HepG2 (cell line): ENCODE measurements around the gene WNT4. TPM values are rescaled to one million over a fixed set of nuclear protein-coding genes. Genes with fewer than 3 reads are reported as not detected.

Experiments used
- ATAC-seq: fragments of 200-7000 bp; cut with Tn5 transposase; 3 replicates; pipeline ENCODE4 v1.9.1; 2020; ENCODE audit warnings: mild to moderate bottlenecking, moderate library complexity
- BruUV-seq: library from RNA; stranded (reverse); fragments of 400-500 nt; replicated peaks from 2 replicates; lab custom pipeline; 2021; lab: Mats Ljungman, UMichigan
- CTCF ChIA-PET: fragments of 300-600 bp; formaldehyde crosslinking; extraction: SDS; loops from one replicate; lab custom pipeline; 2021; ENCODE audit warnings: low total read pairs, inconsistent platforms, low intra/inter-chr PET ratio; lab: Yijun Ruan, JAX
- POLR2A ChIA-PET: fragments of 350-600 bp; sonication (Branson Sonifier 250); formaldehyde crosslinking; loops from one replicate; lab custom pipeline; 2020; ENCODE audit warnings: antibody characterized with exemption, inconsistent platforms; lab: Yijun Ruan, JAX
- DNase-seq: peaks from one replicate; pipeline ENCODE4 v3.0.0-alpha.2; 2015; ENCODE audit warnings: low spot score
- FAIRE-seq: peaks from 3 replicates; lab custom pipeline; 2011; peaks lifted over from hg19 to GRCh38; lab: Jason Lieb, UNC
- H2AFZ ChIP-seq: one replicate; pipeline ENCODE4 v1.6.1; 2011; ENCODE audit warnings: low read length, inconsistent platforms
- H3K27ac ChIP-seq: fragments of 300-600 bp; 3 replicates; pipeline ENCODE4 v1.8.0; 2011; ENCODE audit warnings: mixed run types, mild to moderate bottlenecking, mixed read lengths, low read length, inconsistent platforms; ENCODE audit not compliant: insufficient read depth; ENCODE audit errors: extremely low read length
- H3K27me3 ChIP-seq, 2 experiments: fragments of 200-600 bp in 1 of 2; 2 replicates in 1 of 2; 3 replicates in 1 of 2; pipeline versions ENCODE4 v1.6.0 to v1.8.0; 2011; ENCODE audit warnings: low read length in 2 of 2, mild to moderate bottlenecking in 2 of 2, moderate library complexity in 2 of 2, inconsistent platforms in 1 of 2; ENCODE audit not compliant: insufficient read depth in 2 of 2, control insufficient read depth in 1 of 2
- H3K36me3 ChIP-seq, 2 experiments: fragments of 200-600 bp in 1 of 2; replicated peaks in 1 of 2; 2 replicates in 1 of 2; 3 replicates in 1 of 2; pipeline versions ENCODE4 v1.5.1 to v1.8.0; 2011; ENCODE audit warnings: low read length in 2 of 2, inconsistent platforms in 1 of 2; ENCODE audit not compliant: insufficient read depth in 2 of 2, control insufficient read depth in 1 of 2
- H3K4me1 ChIP-seq: 2 replicates; pipeline ENCODE4 v1.5.1; 2012; ENCODE audit warnings: low read length, inconsistent platforms; ENCODE audit not compliant: insufficient read depth
- H3K4me2 ChIP-seq: 2 replicates; pipeline ENCODE4 v1.6.0; 2011; ENCODE audit warnings: low read depth, low read length, inconsistent platforms
- H3K4me3 ChIP-seq, 3 experiments: fragments of 200-600 bp in 1 of 3; sonication (generic), shearing (Covaris generic) in 1 of 3; replicated peaks in 1 of 3; 2 replicates each; pipeline ENCODE4 v1.5.1; 2011 to 2016; ENCODE audit warnings: low read length in 3 of 3, inconsistent platforms in 2 of 3, low read depth in 2 of 3, mild to moderate bottlenecking in 2 of 3, control low read depth in 1 of 3, mixed read lengths in 1 of 3; ENCODE audit not compliant: insufficient read depth in 1 of 3
- H3K79me2 ChIP-seq: one replicate; pipeline ENCODE4 v1.6.1; 2011; ENCODE audit warnings: low read length, inconsistent platforms; ENCODE audit not compliant: insufficient read depth
- H3K9ac ChIP-seq: 2 replicates; pipeline ENCODE4 v1.6.0; 2011; ENCODE audit warnings: mild to moderate bottlenecking, low read depth, low read length, inconsistent platforms; ENCODE audit not compliant: insufficient read depth
- H3K9me3 ChIP-seq: 2 replicates; pipeline ENCODE4 v1.5.1; 2012; ENCODE audit warnings: mild to moderate bottlenecking, low read length
- H4K20me1 ChIP-seq: 2 replicates; pipeline ENCODE4 v1.6.0; 2011; ENCODE audit warnings: inconsistent platforms, mild to moderate bottlenecking, low read length, moderate library complexity; ENCODE audit not compliant: insufficient read depth
- CBFB ChIP-seq: sonication (generic); formaldehyde crosslinking; IDR thresholded peaks from 2 replicates; pipeline ENCODE4 v1.4.0; 2020; ENCODE audit warnings: missing genetic modification reagents
- PHF8 ChIP-seq: sonication (generic); formaldehyde crosslinking; IDR thresholded peaks from 2 replicates; pipeline ENCODE4 v1.5.0; 2020; ENCODE audit warnings: missing genetic modification reagents
- PITX1 ChIP-seq: sonication (generic); formaldehyde crosslinking; IDR thresholded peaks from 2 replicates; pipeline ENCODE4 v1.5.1; 2020; ENCODE audit warnings: mild to moderate bottlenecking, missing genetic modification reagents
- PRDM15 ChIP-seq: sonication (generic); formaldehyde crosslinking; IDR thresholded peaks from 2 replicates; pipeline ENCODE4 v1.4.0; 2020; ENCODE audit warnings: missing genetic modification reagents
- SP4 ChIP-seq: sonication (generic); formaldehyde crosslinking; IDR thresholded peaks from 2 replicates; pipeline ENCODE4 v1.8.1; 2023; ENCODE audit warnings: mild to moderate bottlenecking, missing genetic modification reagents
- ZNF773 ChIP-seq: sonication (generic); formaldehyde crosslinking; IDR thresholded peaks from 2 replicates; pipeline ENCODE4 v1.4.0; 2020; ENCODE audit warnings: missing genetic modification reagents, borderline replicate concordance
- ZSCAN25 ChIP-seq: sonication (generic); formaldehyde crosslinking; IDR thresholded peaks from 2 replicates; pipeline ENCODE4 v1.8.0; 2022; ENCODE audit warnings: mild to moderate bottlenecking, missing genetic modification reagents
- WGBS: methylation state at CpG from one replicate; pipeline ENCODE4 v1.1.6; 2017; ENCODE audit warnings: low lambda C conversion rate; 5-methylcytosine and 5-hydroxymethylcytosine counted together
- in situ Hi-C: cut with HindIII; loops from 2 replicates; pipeline ENCODE4 v1.10.0; 2017; ENCODE audit warnings: low pct_unique_long_range_greater_than_20kb; ENCODE audit not compliant: extremely low pct_ligation_motif_present
- intact Hi-C: fragments of 100-400 bp; cut with micrococcal nuclease; formaldehyde crosslinking; loops from one replicate; pipeline ENCODE4 v1.10.0; 2022; ENCODE audit not compliant: unreplicated experiment
- polyA plus RNA-seq, 8 experiments: library from polyadenylated mRNA; depleted of rRNA in 3 of 8; stranded (reverse) in 7 of 8; unstranded in 1 of 8; fragments of >200 nt; fragmentation: Illumina TruSeq in 4 of 8; extraction: Trizol in 4 of 8; gene quantifications; 2 replicates each; pipeline versions ENCODE4 v1.2.1 to v1.2.3, GENCODE V29; 2011 to 2016; ENCODE audit warnings: low read depth in 4 of 8, missing spikeins in 1 of 8, mixed read lengths in 1 of 8; ENCODE audit not compliant: insufficient read depth in 1 of 8
- total RNA-seq, 5 experiments: library from RNA; depleted of rRNA; stranded (reverse); fragments of >200 nt; fragmentation: Illumina TruSeq; extraction: Trizol; gene quantifications; 2 replicates each; pipeline ENCODE4 v1.2.3, GENCODE V29; 2016; ENCODE audit warnings: low read depth in 1 of 5
- TF ChIP-seq, protein P1 (sequence below): sonication (generic); formaldehyde crosslinking; IDR thresholded peaks from 2 replicates; pipeline ENCODE4 v1.5.0; 2020; ENCODE audit warnings: mild to moderate bottlenecking, missing genetic modification reagents, borderline replicate concordance
- TF ChIP-seq, protein P2 (sequence below): sonication (generic); IDR thresholded peaks from 2 replicates; pipeline ENCODE4 v1.6.1; 2016; ENCODE audit warnings: low read depth, borderline replicate concordance

Gene WNT4
- total and polyA plus RNA-seq, 2 of the 13 experiments (the other 11 are each of a cell fraction or from before 2014, with no cell fraction given): not detected

GRCh38 chr1:22131875-22132486 is 10.9 kb downstream of the WNT4 start (continued):
- TF ChIP-seq, protein P1, sequence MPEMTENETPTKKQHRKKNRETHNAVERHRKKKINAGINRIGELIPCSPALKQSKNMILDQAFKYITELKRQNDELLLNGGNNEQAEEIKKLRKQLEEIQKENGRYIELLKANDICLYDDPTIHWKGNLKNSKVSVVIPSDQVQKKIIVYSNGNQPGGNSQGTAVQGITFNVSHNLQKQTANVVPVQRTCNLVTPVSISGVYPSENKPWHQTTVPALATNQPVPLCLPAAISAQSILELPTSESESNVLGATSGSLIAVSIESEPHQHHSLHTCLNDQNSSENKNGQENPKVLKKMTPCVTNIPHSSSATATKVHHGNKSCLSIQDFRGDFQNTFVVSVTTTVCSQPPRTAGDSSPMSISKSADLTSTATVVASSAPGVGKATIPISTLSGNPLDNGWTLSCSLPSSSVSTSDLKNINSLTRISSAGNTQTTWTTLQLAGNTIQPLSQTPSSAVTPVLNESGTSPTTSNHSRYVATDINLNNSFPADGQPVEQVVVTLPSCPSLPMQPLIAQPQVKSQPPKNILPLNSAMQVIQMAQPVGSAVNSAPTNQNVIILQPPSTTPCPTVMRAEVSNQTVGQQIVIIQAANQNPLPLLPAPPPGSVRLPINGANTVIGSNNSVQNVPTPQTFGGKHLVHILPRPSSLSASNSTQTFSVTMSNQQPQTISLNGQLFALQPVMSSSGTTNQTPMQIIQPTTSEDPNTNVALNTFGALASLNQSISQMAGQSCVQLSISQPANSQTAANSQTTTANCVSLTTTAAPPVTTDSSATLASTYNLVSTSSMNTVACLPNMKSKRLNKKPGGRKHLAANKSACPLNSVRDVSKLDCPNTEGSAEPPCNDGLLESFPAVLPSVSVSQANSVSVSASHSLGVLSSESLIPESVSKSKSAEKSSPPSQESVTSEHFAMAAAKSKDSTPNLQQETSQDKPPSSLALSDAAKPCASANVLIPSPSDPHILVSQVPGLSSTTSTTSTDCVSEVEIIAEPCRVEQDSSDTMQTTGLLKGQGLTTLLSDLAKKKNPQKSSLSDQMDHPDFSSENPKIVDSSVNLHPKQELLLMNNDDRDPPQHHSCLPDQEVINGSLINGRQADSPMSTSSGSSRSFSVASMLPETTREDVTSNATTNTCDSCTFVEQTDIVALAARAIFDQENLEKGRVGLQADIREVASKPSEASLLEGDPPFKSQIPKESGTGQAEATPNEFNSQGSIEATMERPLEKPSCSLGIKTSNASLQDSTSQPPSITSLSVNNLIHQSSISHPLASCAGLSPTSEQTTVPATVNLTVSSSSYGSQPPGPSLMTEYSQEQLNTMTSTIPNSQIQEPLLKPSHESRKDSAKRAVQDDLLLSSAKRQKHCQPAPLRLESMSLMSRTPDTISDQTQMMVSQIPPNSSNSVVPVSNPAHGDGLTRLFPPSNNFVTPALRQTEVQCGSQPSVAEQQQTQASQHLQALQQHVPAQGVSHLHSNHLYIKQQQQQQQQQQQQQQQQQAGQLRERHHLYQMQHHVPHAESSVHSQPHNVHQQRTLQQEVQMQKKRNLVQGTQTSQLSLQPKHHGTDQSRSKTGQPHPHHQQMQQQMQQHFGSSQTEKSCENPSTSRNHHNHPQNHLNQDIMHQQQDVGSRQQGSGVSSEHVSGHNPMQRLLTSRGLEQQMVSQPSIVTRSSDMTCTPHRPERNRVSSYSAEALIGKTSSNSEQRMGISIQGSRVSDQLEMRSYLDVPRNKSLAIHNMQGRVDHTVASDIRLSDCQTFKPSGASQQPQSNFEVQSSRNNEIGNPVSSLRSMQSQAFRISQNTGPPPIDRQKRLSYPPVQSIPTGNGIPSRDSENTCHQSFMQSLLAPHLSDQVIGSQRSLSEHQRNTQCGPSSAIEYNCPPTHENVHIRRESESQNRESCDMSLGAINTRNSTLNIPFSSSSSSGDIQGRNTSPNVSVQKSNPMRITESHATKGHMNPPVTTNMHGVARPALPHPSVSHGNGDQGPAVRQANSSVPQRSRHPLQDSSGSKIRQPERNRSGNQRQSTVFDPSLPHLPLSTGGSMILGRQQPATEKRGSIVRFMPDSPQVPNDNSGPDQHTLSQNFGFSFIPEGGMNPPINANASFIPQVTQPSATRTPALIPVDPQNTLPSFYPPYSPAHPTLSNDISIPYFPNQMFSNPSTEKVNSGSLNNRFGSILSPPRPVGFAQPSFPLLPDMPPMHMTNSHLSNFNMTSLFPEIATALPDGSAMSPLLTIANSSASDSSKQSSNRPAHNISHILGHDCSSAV (CRISPR knock-in tag): no peak
- TF ChIP-seq, all 625 proteins: peak for 26

DNA sequence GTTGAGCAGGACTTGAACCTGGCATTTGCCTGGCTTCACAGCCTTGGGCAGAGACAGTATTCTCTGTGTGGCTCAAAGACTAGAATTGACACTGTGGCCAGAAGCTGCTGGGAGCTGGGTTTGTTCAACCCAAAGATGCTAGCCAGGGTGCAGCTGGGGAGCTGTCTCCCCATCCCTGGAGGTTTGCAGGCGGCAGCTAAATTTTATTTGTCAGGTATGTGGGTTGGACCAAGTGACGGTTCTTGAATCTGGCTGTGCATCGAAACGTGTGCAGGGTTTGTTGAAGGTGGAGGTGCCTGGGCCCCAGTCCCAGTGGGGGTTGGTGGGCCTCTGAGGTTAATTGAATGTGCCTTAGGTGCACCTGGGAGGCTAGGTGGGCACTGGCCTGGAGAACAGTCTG is 11.8 kb downstream of the WNT4 start:
- ChIA-PET POLR2A (no interaction called here), CTCF (interaction anchor here (0.7 to 3.3 kb wide), 2 partner anchors 144 to 285 kb away, joined by 3 to 40 read pairs; no protein-coding TSS in a partner anchor)
- no peak for DNase-seq
- no peak overlapping the region for H3K4me2 ChIP-seq
- no peaks in the 10 kb centered on the region for H3K9me3 ChIP-seq
- 60% methylated on average over 2 of the region's 4 CpGs for WGBS
- in situ Hi-C loops: loop anchor here (5.0 to 10.0 kb wide), 2 partner anchors 286 to 514 kb away; partner anchors contain the start of gene C1QC
- no peak overlapping the region for H3K4me3 ChIP-seq
- no peak for ATAC-seq
- H3K4me1 ChIP-seq: no peaks in the 10 kb centered on the region
- H3K27ac ChIP-seq: no peak overlapping the region
- no peaks in the 10 kb centered on the region for H3K36me3 ChIP-seq
- no peak for FAIRE-seq
- no peak overlapping the region for H2AFZ ChIP-seq
- peaks cover 4% of the 10 kb centered on the region; the same call in 1 of the 2 replicates for H4K20me1 ChIP-seq
- peaks cover 6 to 34% of the 10 kb centered on the region in 2 experiments for H3K27me3 ChIP-seq
- BruUV-seq: no TSS peak
- no peaks in the 10 kb centered on the region for H3K79me2 ChIP-seq
- H3K9ac ChIP-seq: no peak overlapping the region
- intact Hi-C loops: loop anchor here (10.0 kb wide), 1 partner anchor 144 kb away; no protein-coding TSS in a partner anchor
- no peak for TF ChIP-seq PRDM15 (CRISPR knock-in tag)
- no peak for TF ChIP-seq SP4 (CRISPR knock-in tag)
- TF ChIP-seq ZSCAN25 (CRISPR knock-in tag): no peak
- no peak for TF ChIP-seq ZNF773 (CRISPR knock-in tag)
- TF ChIP-seq PHF8 (CRISPR knock-in tag): no peak
- TF ChIP-seq, protein P2, sequence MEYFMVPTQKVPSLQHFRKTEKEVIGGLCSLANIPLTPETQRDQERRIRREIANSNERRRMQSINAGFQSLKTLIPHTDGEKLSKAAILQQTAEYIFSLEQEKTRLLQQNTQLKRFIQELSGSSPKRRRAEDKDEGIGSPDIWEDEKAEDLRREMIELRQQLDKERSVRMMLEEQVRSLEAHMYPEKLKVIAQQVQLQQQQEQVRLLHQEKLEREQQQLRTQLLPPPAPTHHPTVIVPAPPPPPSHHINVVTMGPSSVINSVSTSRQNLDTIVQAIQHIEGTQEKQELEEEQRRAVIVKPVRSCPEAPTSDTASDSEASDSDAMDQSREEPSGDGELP: no peak
- no peak for TF ChIP-seq PITX1
- no peak for TF ChIP-seq CBFB (CRISPR knock-in tag)
